Endothelial cell (in vitro differentiated cells): ENCODE results near the gene CLMP. TPM values are rescaled to one million over a fixed set of nuclear protein-coding genes. Genes with fewer than 3 reads are reported as not detected.

Experiments
- DNase-seq: peaks from one replicate; pipeline ENCODE4 v3.0.0; 2021; ENCODE audit warnings: low spot score
- H3K27ac Mint-ChIP-seq: one replicate; pipeline ENCODE4 v1.8.0; 2021; ENCODE audit warnings: mixed read lengths, inconsistent platforms; ENCODE audit not compliant: unreplicated experiment
- H3K27me3 Mint-ChIP-seq: one replicate; pipeline ENCODE4 v1.8.0; 2021; ENCODE audit warnings: mild to moderate bottlenecking, moderate library complexity, mixed read lengths, inconsistent platforms; ENCODE audit not compliant: unreplicated experiment
- H3K36me3 Mint-ChIP-seq: one replicate; pipeline ENCODE4 v1.8.0; 2021; ENCODE audit warnings: mild to moderate bottlenecking, low read depth, mixed read lengths, inconsistent platforms; ENCODE audit not compliant: unreplicated experiment
- H3K4me1 Mint-ChIP-seq: one replicate; pipeline ENCODE4 v1.8.0; 2021; ENCODE audit warnings: mild to moderate bottlenecking, mixed read lengths, inconsistent platforms; ENCODE audit not compliant: unreplicated experiment
- H3K4me3 Mint-ChIP-seq: one replicate; pipeline ENCODE4 v1.8.0; 2021; ENCODE audit warnings: mild to moderate bottlenecking, mixed read lengths, inconsistent platforms; ENCODE audit not compliant: unreplicated experiment
- H3K9me3 Mint-ChIP-seq: one replicate; pipeline ENCODE4 v1.8.0; 2021; ENCODE audit warnings: mixed read lengths, inconsistent platforms; ENCODE audit not compliant: unreplicated experiment
- CTCF ChIP-seq: fragments of 200-600 bp; sonication (generic); IDR thresholded peaks from one replicate; pipeline ENCODE4 v1.5.0; 2021; ENCODE audit warnings: antibody characterized with exemption; ENCODE audit not compliant: unreplicated experiment
- total RNA-seq: library from RNA; stranded (reverse); fragmentation: NEBNext Ultra II Directional; extraction: Animal tissue kit (Norgen Biotek cat#: 25700); gene quantifications from one replicate; pipeline ENCODE4 v1.2.1, GENCODE V29; 2021; ENCODE audit not compliant: unreplicated experiment

CLMP gene
- total RNA-seq, 1 donor from 2014 or later, result 5.5 TPM

- Mint-ChIP-seq H3K4me3 (no peak overlapping the region), H3K4me1 (peaks cover 6% of the 10 kb centered on the region), H3K27ac (no peak overlapping the region), H3K27me3 (peaks cover 4% of the 10 kb centered on the region), H3K9me3 (no peaks in the 10 kb centered on the region), H3K36me3 (peaks cover 2% of the 10 kb centered on the region)
- TF ChIP-seq CTCF, result no peak
- DNase-seq, result no peak
Observed at GRCh38 chr11:123217897-123218296, 22.8 kb upstream of the CLMP start.

- Mint-ChIP-seq H3K27ac (no peak overlapping the region), H3K4me3 (no peak overlapping the region), H3K4me1 (peaks cover 6% of the 10 kb centered on the region), H3K27me3 (peaks cover 5% of the 10 kb centered on the region), H3K9me3 (no peaks in the 10 kb centered on the region), H3K36me3 (no peaks in the 10 kb centered on the region)
- no peak for TF ChIP-seq CTCF
- DNase-seq, result no peak
Observed at GRCh38 chr11:123216249-123216648, 21.2 kb upstream of the CLMP start.

GRCh38 chr11:123214940-123215339 lies 19.9 kb upstream of the CLMP start:
- Mint-ChIP-seq H3K9me3 (no peaks in the 10 kb centered on the region), H3K36me3 (no peaks in the 10 kb centered on the region), H3K27ac (no peak overlapping the region), H3K4me3 (no peak overlapping the region), H3K27me3 (peaks cover 3% of the 10 kb centered on the region), H3K4me1 (peaks cover 6% of the 10 kb centered on the region)
- no peak for TF ChIP-seq CTCF
- DNase-seq, result no peak

GRCh38 chr11:123214396-123214795 lies 19.3 kb upstream of the CLMP start:
- DNase-seq, result no peak
- no peaks in the 10 kb centered on the region for H3K36me3 Mint-ChIP-seq
- H3K27me3 Mint-ChIP-seq, result peaks cover 3% of the 10 kb centered on the region
- H3K9me3 Mint-ChIP-seq, result no peaks in the 10 kb centered on the region
- H3K27ac Mint-ChIP-seq, result no peak overlapping the region
- H3K4me1 Mint-ChIP-seq, result peaks cover 6% of the 10 kb centered on the region
- TF ChIP-seq CTCF, result no peak
- H3K4me3 Mint-ChIP-seq, result no peak overlapping the region

GRCh38 chr11:123213307-123213771 lies 18.3 kb upstream of the CLMP start:
- Mint-ChIP-seq H3K4me1 (peaks cover 7% of the 10 kb centered on the region), H3K36me3 (no peaks in the 10 kb centered on the region)

More at GRCh38 chr11:123213307-123213771, 18.3 kb upstream of the CLMP start:
- no peak for DNase-seq
- no peak overlapping the region for H3K4me3 Mint-ChIP-seq
- H3K9me3 Mint-ChIP-seq, result no peaks in the 10 kb centered on the region
- no peak for TF ChIP-seq CTCF
- peaks cover 3% of the 10 kb centered on the region for H3K27me3 Mint-ChIP-seq
- H3K27ac Mint-ChIP-seq, result no peak overlapping the region
